ENCODE data around the gene OMG. TPM values are rescaled to one million over a fixed set of nuclear protein-coding genes. Genes with fewer than 3 reads are reported as not detected.

Gene OMG
- total and polyA plus RNA-seq, 2 donors (not counting 1 experiment from before 2014, with no cell fraction given), result 0.39 to 1.7 TPM

GRCh38 chr17:31328160-31328535 lies 31.1 kb upstream of the OMG start:
- no peak for DNase-seq
- Histone ChIP-seq H3K9ac (ENCODE audit: low read length) (no peak overlapping the region), H3K27me3 (replicated peaks in 1 of 4; ENCODE audit: control extremely low read depth in 1 of 4, control insufficient read depth in 3 of 4, insufficient read depth in 4 of 4, low read length in 3 of 4) (no peaks in the 10 kb centered on the region), H3K9me3 (ENCODE audit: control extremely low read depth in 1 of 3, control insufficient read depth in 2 of 3, insufficient read depth in 1 of 3, low read length in 2 of 3) (no peaks in the 10 kb centered on the region), H3K36me3 (replicated peaks in 1 of 2; ENCODE audit: control extremely low read depth in 1 of 2, control insufficient read depth in 1 of 2, extremely low read depth in 1 of 2, insufficient read depth in 2 of 2, low read length in 1 of 2) (peaks cover 1 to 8% of the 10 kb centered on the region in 2 experiments), H2AFZ (ENCODE audit: insufficient read depth, low read depth, low read length, poor library complexity, severe bottlenecking) (no peak overlapping the region), H3K4me2 (replicated peaks; ENCODE audit: low read depth, low read length, poor library complexity, severe bottlenecking) (no peak overlapping the region), H3K4me1 (ENCODE audit: control insufficient read depth in 2 of 2, insufficient read depth in 2 of 2, low read length in 2 of 2) (no peaks in the 10 kb centered on the region), H3K27ac (ENCODE audit: low read length in 2 of 2) (no peak overlapping the region), H3K4me3 (ENCODE audit: control extremely low read depth in 1 of 5, extremely low read depth in 1 of 5, insufficient read depth in 1 of 5, low read depth in 2 of 5, low read length in 4 of 5) (no peak overlapping the region), H4K20me1 (ENCODE audit: control insufficient read depth, insufficient read depth, low read length, poor library complexity, severe bottlenecking) (no peaks in the 10 kb centered on the region), H3K79me2 (ENCODE audit: control insufficient read depth, insufficient read depth, low read length) (no peaks in the 10 kb centered on the region)
- POLR2A ChIA-PET, result no interaction called here
- TF ChIP-seq, protein P1, sequence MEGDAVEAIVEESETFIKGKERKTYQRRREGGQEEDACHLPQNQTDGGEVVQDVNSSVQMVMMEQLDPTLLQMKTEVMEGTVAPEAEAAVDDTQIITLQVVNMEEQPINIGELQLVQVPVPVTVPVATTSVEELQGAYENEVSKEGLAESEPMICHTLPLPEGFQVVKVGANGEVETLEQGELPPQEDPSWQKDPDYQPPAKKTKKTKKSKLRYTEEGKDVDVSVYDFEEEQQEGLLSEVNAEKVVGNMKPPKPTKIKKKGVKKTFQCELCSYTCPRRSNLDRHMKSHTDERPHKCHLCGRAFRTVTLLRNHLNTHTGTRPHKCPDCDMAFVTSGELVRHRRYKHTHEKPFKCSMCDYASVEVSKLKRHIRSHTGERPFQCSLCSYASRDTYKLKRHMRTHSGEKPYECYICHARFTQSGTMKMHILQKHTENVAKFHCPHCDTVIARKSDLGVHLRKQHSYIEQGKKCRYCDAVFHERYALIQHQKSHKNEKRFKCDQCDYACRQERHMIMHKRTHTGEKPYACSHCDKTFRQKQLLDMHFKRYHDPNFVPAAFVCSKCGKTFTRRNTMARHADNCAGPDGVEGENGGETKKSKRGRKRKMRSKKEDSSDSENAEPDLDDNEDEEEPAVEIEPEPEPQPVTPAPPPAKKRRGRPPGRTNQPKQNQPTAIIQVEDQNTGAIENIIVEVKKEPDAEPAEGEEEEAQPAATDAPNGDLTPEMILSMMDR (IDR thresholded peaks at IDR 0.05), result no peak
- TF ChIP-seq EZH2 (IDR thresholded peaks at IDR 0.05; ENCODE audit: borderline replicate concordance, insufficient read depth, low read depth, low read length, poor library complexity, severe bottlenecking), result no peak
- CTCF ChIA-PET, result no interaction called here
- intact Hi-C loops (cut with micrococcal nuclease), result no loop called here
- Mint-ChIP-seq H3K9me3 (ENCODE audit: insufficient read depth) (no peaks in the 10 kb centered on the region), H3K4me1 (peaks cover 4% of the 10 kb centered on the region), H3K27ac (no peak overlapping the region), H3K4me3 (no peak overlapping the region), H3K27me3 (no peaks in the 10 kb centered on the region)
- ATAC-seq (ENCODE audit: low read depth), result no peak

GRCh38 chr17:31327534-31328159 lies 30.6 kb upstream of the OMG start:
- no peak overlapping the region for H3K4me2 ChIP-seq (replicated peaks; ENCODE audit: low read depth, low read length, poor library complexity, severe bottlenecking)
- TF ChIP-seq, protein P1 (IDR thresholded peaks at IDR 0.05), result no peak
- no peak for TF ChIP-seq EZH2 (IDR thresholded peaks at IDR 0.05; ENCODE audit: borderline replicate concordance, insufficient read depth, low read depth, low read length, poor library complexity, severe bottlenecking)
- H2AFZ ChIP-seq (ENCODE audit: insufficient read depth, low read depth, low read length, poor library complexity, severe bottlenecking), result no peak overlapping the region
- Mint-ChIP-seq H3K4me1 (peaks cover 7% of the 10 kb centered on the region), H3K27me3 (no peaks in the 10 kb centered on the region), H3K27ac (no peak overlapping the region), H3K4me3 (no peak overlapping the region), H3K9me3 (ENCODE audit: insufficient read depth) (no peaks in the 10 kb centered on the region)
- ATAC-seq (ENCODE audit: low read depth) (no peak), DNase-seq (no peak)
- H3K27ac ChIP-seq (ENCODE audit: low read length in 2 of 2), result no peak overlapping the region
- H4K20me1 ChIP-seq (ENCODE audit: control insufficient read depth, insufficient read depth, low read length, poor library complexity, severe bottlenecking), result no peaks in the 10 kb centered on the region
- H3K79me2 ChIP-seq (ENCODE audit: control insufficient read depth, insufficient read depth, low read length), result peaks cover 5% of the 10 kb centered on the region
- no peak overlapping the region for H3K9ac ChIP-seq (ENCODE audit: low read length)
- H3K27me3 ChIP-seq (replicated peaks in 1 of 4; ENCODE audit: control extremely low read depth in 1 of 4, control insufficient read depth in 3 of 4, insufficient read depth in 4 of 4, low read length in 3 of 4), result no peaks in the 10 kb centered on the region
- H3K4me1 ChIP-seq (ENCODE audit: control insufficient read depth in 2 of 2, insufficient read depth in 2 of 2, low read length in 2 of 2), result no peaks in the 10 kb centered on the region
- POLR2A ChIA-PET, result no interaction called here
- H3K9me3 ChIP-seq (ENCODE audit: control extremely low read depth in 1 of 3, control insufficient read depth in 2 of 3, insufficient read depth in 1 of 3, low read length in 2 of 3), result no peaks in the 10 kb centered on the region
- WGBS (ENCODE audit: insufficient coverage), result 100% methylated on average over 6 of the region's 12 CpGs
- H3K36me3 ChIP-seq (replicated peaks in 1 of 2; ENCODE audit: control extremely low read depth in 1 of 2, control insufficient read depth in 1 of 2, extremely low read depth in 1 of 2, insufficient read depth in 2 of 2, low read length in 1 of 2), result peaks cover 1 to 8% of the 10 kb centered on the region in 2 experiments
- intact Hi-C loops (cut with micrococcal nuclease), result no loop called here
- no peak overlapping the region for H3K4me3 ChIP-seq (ENCODE audit: control extremely low read depth in 1 of 5, extremely low read depth in 1 of 5, insufficient read depth in 1 of 5, low read depth in 2 of 5, low read length in 4 of 5)
- CTCF ChIA-PET, result no interaction called here

Data from B cell (primary cell).